Endometrial microvascular endothelial cells (primary cell): ENCODE results near the gene STMN1. TPM values are rescaled to one million over a fixed set of nuclear protein-coding genes. Genes with fewer than 3 reads are reported as not detected.

Experiments
- in situ Hi-C: cut with HindIII; loops from 2 replicates; pipeline ENCODE4 v1.10.0; 2017; ENCODE audit warnings: low sequenced_read_pairs, low pct_unique_long_range_greater_than_20kb; ENCODE audit errors: inconsistent ontology term
- total RNA-seq: library from RNA; depleted of rRNA; stranded (reverse); fragments of >200 nt; gene quantifications from one replicate; pipeline ENCODE4 v1.2.3, GENCODE V29; 2015; ENCODE audit errors: inconsistent ontology term

STMN1 gene
- total RNA-seq, 1 donor from 2014 or later, result 92.3 TPM

DNA sequence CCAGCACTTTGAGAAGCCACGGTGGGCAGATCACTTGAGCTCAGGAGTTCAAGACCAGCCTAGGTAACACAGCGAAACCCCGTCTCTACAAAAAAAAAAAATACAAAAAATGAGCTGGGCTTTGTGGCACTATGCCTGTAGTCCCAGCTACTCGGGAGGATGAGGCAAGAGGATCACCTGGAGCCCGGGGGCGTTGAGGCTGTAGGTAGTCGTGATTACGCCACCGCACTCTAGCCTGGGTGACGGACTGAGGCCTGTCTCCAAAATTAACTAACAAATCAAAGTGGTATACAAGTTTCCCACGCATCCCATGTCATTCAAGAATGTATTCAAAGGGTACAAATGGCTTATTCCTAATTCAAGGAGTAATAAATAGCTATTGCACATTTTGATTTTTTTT, 49.4 kb downstream of the STMN1 start:
- in situ Hi-C loops, result no loop called here

DNA sequence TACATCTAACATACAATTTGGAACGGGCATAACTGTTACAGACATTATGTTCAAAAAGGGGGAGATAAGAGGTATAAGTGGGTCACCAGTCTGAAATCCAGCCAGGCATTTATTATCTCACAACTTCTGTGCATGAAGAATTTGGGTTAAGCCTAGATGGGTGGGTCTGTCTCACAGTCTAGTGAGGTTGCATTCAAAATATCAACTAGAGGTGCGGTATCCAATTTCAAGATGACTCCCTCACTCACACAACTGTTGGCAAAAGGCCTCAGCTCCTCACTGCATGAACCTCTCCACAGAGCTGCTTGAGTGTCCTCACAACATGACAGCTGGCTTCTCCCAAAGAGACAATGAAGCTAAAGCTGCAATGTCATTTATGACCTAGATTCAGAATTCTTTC, 51.7 kb downstream of the STMN1 start:
- in situ Hi-C loops, result no loop called here

Other genes with a start within 250 kb of the STMN1 start
- 87.4 TPM for gene SELENON, start 106.2 kb downstream of the STMN1 start, total RNA-seq
- 47.1 TPM for gene MTFR1L, start 86.5 kb downstream of the STMN1 start, total RNA-seq
- 1.6 TPM for gene AUNIP, start 47.0 kb downstream of the STMN1 start, total RNA-seq
- gene PAQR7, start 30.7 kb downstream of the STMN1 start, total RNA-seq, result 5.5 TPM
- gene PAFAH2, start 91.6 kb upstream of the STMN1 start, total RNA-seq, result 11.5 TPM
- gene EXTL1, start 115.4 kb upstream of the STMN1 start, total RNA-seq, result not detected
- not detected for gene SLC30A2, start 139.7 kb upstream of the STMN1 start, total RNA-seq
- not detected for gene TRIM63, start 161.2 kb upstream of the STMN1 start, total RNA-seq
- gene PDIK1L, start 205.4 kb upstream of the STMN1 start, total RNA-seq, result 4.1 TPM